Caco-2 (cell line): ENCODE measurements around the gene TMEM63C. TPM values are rescaled to one million over a fixed set of nuclear protein-coding genes. Genes with fewer than 3 reads are reported as not detected.

Experiments used
- BruUV-seq: library from RNA; stranded (reverse); fragments of 400-500 nt; replicated peaks from 2 replicates; lab custom pipeline; 2021; lab: Mats Ljungman, UMichigan
- CTCF ChIA-PET: fragments of 300-600 bp; sonication (Branson Sonifier 250); formaldehyde crosslinking; loops from one replicate; lab custom pipeline; 2022; ENCODE audit warnings: antibody characterized with exemption; lab: Charles Lee
- POLR2A ChIA-PET: fragments of 300-600 bp; sonication (Branson Sonifier 250); formaldehyde crosslinking; loops from one replicate; lab custom pipeline; 2022; ENCODE audit warnings: antibody characterized with exemption; lab: Charles Lee
- DNase-seq, 2 experiments: peaks; one replicate each; pipeline versions ENCODE4 v3.0.0 to v3.0.0-alpha.2; 2020 to 2022
- H3K27me3 ChIP-seq: replicated peaks from 2 replicates; pipeline ENCODE4 v1.6.0; 2011; ENCODE audit warnings: low read length; ENCODE audit not compliant: control insufficient read depth, insufficient read depth
- H3K36me3 ChIP-seq: 2 replicates; pipeline ENCODE4 v1.5.1; 2011; ENCODE audit warnings: low read length; ENCODE audit not compliant: control insufficient read depth, insufficient read depth
- H3K4me1 ChIP-seq: fragments of 250-450 bp; sonication (Bioruptor Pico); 2 replicates; pipeline ENCODE4 v1.5.1; 2020; ENCODE audit warnings: mild to moderate bottlenecking
- H3K4me3 ChIP-seq: 2 replicates; pipeline ENCODE4 v1.5.1; 2011; ENCODE audit warnings: low read depth, mild to moderate bottlenecking, control low read depth, low read length
- H3K9me3 ChIP-seq: fragments of 250-450 bp; sonication (Bioruptor Pico); 2 replicates; pipeline ENCODE4 v1.5.1; 2020; ENCODE audit warnings: mild to moderate bottlenecking, moderate library complexity
- H3K27ac Mint-ChIP-seq: one replicate; pipeline ENCODE4 v1.8.0; 2022; ENCODE audit warnings: mixed read lengths; ENCODE audit not compliant: unreplicated experiment
- H3K27me3 Mint-ChIP-seq: one replicate; pipeline ENCODE4 v1.8.0; 2022; ENCODE audit warnings: mixed read lengths; ENCODE audit not compliant: insufficient read depth, unreplicated experiment
- H3K36me3 Mint-ChIP-seq: one replicate; pipeline ENCODE4 v1.8.0; 2022; ENCODE audit warnings: mild to moderate bottlenecking, mixed read lengths; ENCODE audit not compliant: insufficient read depth, unreplicated experiment
- H3K4me1 Mint-ChIP-seq: one replicate; pipeline ENCODE4 v1.8.0; 2022; ENCODE audit warnings: low read depth, mixed read lengths; ENCODE audit not compliant: unreplicated experiment
- H3K4me3 Mint-ChIP-seq: one replicate; pipeline ENCODE4 v1.8.0; 2022; ENCODE audit warnings: mild to moderate bottlenecking, moderate library complexity, mixed read lengths; ENCODE audit not compliant: unreplicated experiment
- H3K9me3 Mint-ChIP-seq: one replicate; pipeline ENCODE4 v1.8.0; 2022; ENCODE audit warnings: mixed read lengths; ENCODE audit not compliant: unreplicated experiment
- CTCF ChIP-seq, 2 experiments: fragments of 200-600 bp in 1 of 2; IDR thresholded peaks; 1 replicate in 1 of 2; 2 replicates in 1 of 2; pipeline versions ENCODE4 v1.5.1 to v1.8.0; 2011 to 2022; ENCODE audit warnings: antibody characterized with exemption in 1 of 2, control low read depth in 1 of 2, inconsistent platforms in 1 of 2, low read depth in 1 of 2, low read length in 1 of 2, mild to moderate bottlenecking in 1 of 2, moderate library complexity in 1 of 2; ENCODE audit not compliant: insufficient read depth in 1 of 2, severe bottlenecking in 1 of 2, unreplicated experiment in 1 of 2
- intact Hi-C: fragments of 100-400 bp; cut with micrococcal nuclease; formaldehyde crosslinking; loops from one replicate; pipeline ENCODE4 v1.10.0; 2022; ENCODE audit not compliant: unreplicated experiment
- total RNA-seq: library from RNA; stranded (reverse); gene quantifications from 2 replicates; pipeline ENCODE4 v1.2.3, GENCODE V29; 2022

TMEM63C gene
- total RNA-seq, 1 experiment from 2014 or later: 1.3 TPM

- H3K36me3 ChIP-seq: no peaks in the 10 kb centered on the region
- no peaks in the 10 kb centered on the region for H3K27me3 ChIP-seq
- DNase-seq: no peak
- ChIA-PET CTCF (no interaction called here), POLR2A (no interaction called here)
- H3K4me3 ChIP-seq: no peak overlapping the region
- H3K9me3 ChIP-seq: no peaks in the 10 kb centered on the region
- H3K4me1 Mint-ChIP-seq: no peaks in the 10 kb centered on the region
- no peaks in the 10 kb centered on the region for H3K4me1 ChIP-seq
- BruUV-seq: no TSS peak
- H3K27ac Mint-ChIP-seq: no peak overlapping the region
- intact Hi-C loops: no loop called here
- TF ChIP-seq CTCF (IDR thresholded peaks at IDR 0.05; ENCODE audit: insufficient read depth in 1 of 2, low read depth in 1 of 2, low read length in 1 of 2, severe bottlenecking in 1 of 2, unreplicated experiment in 1 of 2): no peak
- H3K27me3 Mint-ChIP-seq: peaks cover 4% of the 10 kb centered on the region
- no peak overlapping the region for H3K4me3 Mint-ChIP-seq
- H3K9me3 Mint-ChIP-seq: no peaks in the 10 kb centered on the region
- H3K36me3 Mint-ChIP-seq: no peaks in the 10 kb centered on the region
These were observed 44.4 kb downstream of the TMEM63C start for GRCh38 chr14:77225892-77226557.

DNA sequence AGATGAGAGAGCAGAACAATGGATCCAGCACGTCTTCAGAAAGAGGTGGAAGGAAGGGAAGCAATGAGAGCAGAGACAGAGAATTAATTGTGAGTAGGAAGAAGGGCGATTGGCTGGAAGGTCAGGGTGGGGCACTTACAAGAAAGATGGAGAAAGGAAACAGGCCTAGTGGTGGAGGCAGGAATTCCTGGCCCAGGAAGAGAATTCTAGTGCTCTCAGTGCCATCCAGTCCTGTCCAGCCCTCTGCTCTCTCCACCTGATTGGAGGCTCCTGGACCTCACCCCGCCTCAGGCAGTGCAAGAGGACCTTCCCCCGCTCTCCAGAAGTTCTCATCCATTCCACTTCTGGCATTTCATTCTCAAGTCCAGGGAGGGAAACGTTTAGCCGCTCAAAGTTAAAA lies 46.5 kb downstream of the TMEM63C start:
- Histone ChIP-seq H3K9me3 (no peaks in the 10 kb centered on the region), H3K36me3 (no peaks in the 10 kb centered on the region), H3K4me1 (no peaks in the 10 kb centered on the region), H3K27me3 (no peaks in the 10 kb centered on the region), H3K4me3 (no peak overlapping the region)
- Mint-ChIP-seq H3K9me3 (no peaks in the 10 kb centered on the region), H3K4me1 (no peaks in the 10 kb centered on the region), H3K27ac (no peak overlapping the region), H3K36me3 (no peaks in the 10 kb centered on the region), H3K27me3 (peaks cover 4% of the 10 kb centered on the region), H3K4me3 (no peak overlapping the region)
- BruUV-seq: no TSS peak
- POLR2A ChIA-PET: no interaction called here
- CTCF ChIA-PET: no interaction called here
- intact Hi-C loops: no loop called here
- no peak for TF ChIP-seq CTCF (IDR thresholded peaks at IDR 0.05; ENCODE audit: insufficient read depth in 1 of 2, low read depth in 1 of 2, low read length in 1 of 2, severe bottlenecking in 1 of 2, unreplicated experiment in 1 of 2)
- no peak for DNase-seq

GRCh38 chr14:77230914-77231313 lies 49.3 kb downstream of the TMEM63C start:
- no peak overlapping the region for H3K27ac Mint-ChIP-seq
- ChIA-PET CTCF (no interaction called here), POLR2A (no interaction called here)
- peaks cover 4% of the 10 kb centered on the region for H3K27me3 Mint-ChIP-seq
- no peaks in the 10 kb centered on the region for H3K4me1 Mint-ChIP-seq
- H3K9me3 ChIP-seq: no peaks in the 10 kb centered on the region
- no peak overlapping the region for H3K4me3 ChIP-seq
- intact Hi-C loops: no loop called here
- H3K4me3 Mint-ChIP-seq: no peak overlapping the region
- no TSS peak for BruUV-seq
- no peak for TF ChIP-seq CTCF (IDR thresholded peaks at IDR 0.05; ENCODE audit: insufficient read depth in 1 of 2, low read depth in 1 of 2, low read length in 1 of 2, severe bottlenecking in 1 of 2, unreplicated experiment in 1 of 2)
- H3K4me1 ChIP-seq: no peaks in the 10 kb centered on the region
- no peaks in the 10 kb centered on the region for H3K36me3 Mint-ChIP-seq
- H3K27me3 ChIP-seq: no peaks in the 10 kb centered on the region
- no peak for DNase-seq
- no peaks in the 10 kb centered on the region for H3K9me3 Mint-ChIP-seq
- no peaks in the 10 kb centered on the region for H3K36me3 ChIP-seq
